Loucy (cell line): ENCODE measurements around the gene NCKAP5.

Experiments
- H2AFZ ChIP-seq: fragments of 200-600 bp; sonication (generic); 2 replicates; pipeline ENCODE4 v1.6.0; 2016; ENCODE audit warnings: antibody characterized with exemption, mild to moderate bottlenecking, low read length, moderate library complexity
- H3F3A ChIP-seq: fragments of 200-600 bp; 2 replicates; pipeline ENCODE4 v1.6.0; 2016; ENCODE audit warnings: antibody characterized with exemption, low read depth, mild to moderate bottlenecking
- H3K27me3 ChIP-seq: fragments of 200-600 bp; sonication (generic); 2 replicates; pipeline ENCODE4 v1.6.1; 2014; ENCODE audit warnings: low read length, mild to moderate bottlenecking; ENCODE audit not compliant: insufficient read depth, poor library complexity, severe bottlenecking
- H3K36me3 ChIP-seq: fragments of 200-600 bp; sonication (generic); 2 replicates; pipeline ENCODE4 v1.6.1; 2016; ENCODE audit warnings: low read length; ENCODE audit not compliant: insufficient read depth
- H3K4me1 ChIP-seq: fragments of 200-600 bp; sonication (generic); 2 replicates; pipeline ENCODE4 v1.5.1; 2014; ENCODE audit warnings: low read length, mild to moderate bottlenecking; ENCODE audit not compliant: insufficient read depth, poor library complexity, severe bottlenecking
- H3K4me2 ChIP-seq: fragments of 200-600 bp; sonication (generic); 2 replicates; pipeline ENCODE4 v1.6.0; 2014; ENCODE audit warnings: antibody characterized with exemption, low read length, low read depth, mild to moderate bottlenecking; ENCODE audit not compliant: poor library complexity, severe bottlenecking
- H3K4me3 ChIP-seq: fragments of 200-600 bp; sonication (generic); 2 replicates; pipeline ENCODE4 v1.5.1; 2014; ENCODE audit warnings: low read length, mild to moderate bottlenecking, mixed read lengths; ENCODE audit not compliant: poor library complexity, severe bottlenecking
- H3K79me2 ChIP-seq: fragments of 200-600 bp; sonication (generic); 2 replicates; pipeline ENCODE4 v1.6.1; 2014; ENCODE audit warnings: low read length; ENCODE audit not compliant: insufficient read depth
- H3K9ac ChIP-seq: fragments of 200-600 bp; sonication (generic); 2 replicates; pipeline ENCODE4 v1.6.0; 2014; ENCODE audit warnings: mild to moderate bottlenecking, low read depth, low read length, moderate library complexity; ENCODE audit not compliant: poor library complexity, severe bottlenecking
- H3K9me2 ChIP-seq: fragments of 200-600 bp; sonication (generic); replicated peaks from 2 replicates; pipeline ENCODE4 v1.6.1; 2016; ENCODE audit warnings: low read depth, low read length, mixed read lengths
- H3K9me3 ChIP-seq: fragments of 200-600 bp; sonication (generic); 2 replicates; pipeline ENCODE4 v1.6.1; 2014; ENCODE audit warnings: mild to moderate bottlenecking, antibody characterized with exemption, low read length, low read depth; ENCODE audit not compliant: insufficient read depth
- H4K20me1 ChIP-seq: fragments of 200-600 bp; sonication (generic); 2 replicates; pipeline ENCODE4 v1.6.0; 2014; ENCODE audit warnings: antibody characterized with exemption, low read length, mild to moderate bottlenecking; ENCODE audit not compliant: insufficient read depth, poor library complexity, severe bottlenecking
- CTCF ChIP-seq: fragments of 200-600 bp; sonication (generic); conservative IDR thresholded peaks from 2 replicates; pipeline ENCODE4 v1.5.1; 2014; ENCODE audit warnings: mild to moderate bottlenecking, antibody characterized with exemption, low read length
- EZH2phosphoT487 ChIP-seq: fragments of 200-600 bp; IDR thresholded peaks from 2 replicates; pipeline ENCODE4 v1.6.1; 2018; ENCODE audit warnings: antibody characterized with exemption, mild to moderate bottlenecking, moderate library complexity, borderline replicate concordance

NCKAP5 gene

GRCh38 chr2:133360882-133361281, 207.4 kb downstream of the NCKAP5 start:
- Histone ChIP-seq H3K27me3 (no peaks in the 10 kb centered on the region), H3F3A (no peaks in the 10 kb centered on the region), H3K79me2 (no peaks in the 10 kb centered on the region), H3K4me1 (no peaks in the 10 kb centered on the region), H3K9me2 (no peaks in the 10 kb centered on the region), H3K9me3 (no peaks in the 10 kb centered on the region), H2AFZ (no peak overlapping the region), H3K4me2 (no peak overlapping the region), H3K9ac (no peak overlapping the region), H3K36me3 (no peaks in the 10 kb centered on the region), H3K4me3 (no peak overlapping the region), H4K20me1 (no peaks in the 10 kb centered on the region)
- TF ChIP-seq EZH2phosphoT487 = no peak
- TF ChIP-seq CTCF = no peak

- no peaks in the 10 kb centered on the region for H3K36me3 ChIP-seq
- no peaks in the 10 kb centered on the region for H3K79me2 ChIP-seq
- no peak overlapping the region for H3K4me2 ChIP-seq
- no peak overlapping the region for H2AFZ ChIP-seq
- no peaks in the 10 kb centered on the region for H3K27me3 ChIP-seq
- no peaks in the 10 kb centered on the region for H3K4me1 ChIP-seq
- no peak overlapping the region for H3K4me3 ChIP-seq
- no peaks in the 10 kb centered on the region for H3F3A ChIP-seq
- H3K9me2 ChIP-seq = no peaks in the 10 kb centered on the region
- no peaks in the 10 kb centered on the region for H4K20me1 ChIP-seq
- TF ChIP-seq CTCF = no peak
- no peak for TF ChIP-seq EZH2phosphoT487
- H3K9me3 ChIP-seq = no peaks in the 10 kb centered on the region
- H3K9ac ChIP-seq = no peak overlapping the region
These were observed 208.1 kb downstream of the NCKAP5 start for GRCh38 chr2:133360190-133360589.

- no peak for TF ChIP-seq EZH2phosphoT487
- TF ChIP-seq CTCF = no peak
- H3K9me3 ChIP-seq = no peaks in the 10 kb centered on the region
- H3F3A ChIP-seq = no peaks in the 10 kb centered on the region
- H3K9me2 ChIP-seq = no peaks in the 10 kb centered on the region
- no peak overlapping the region for H3K4me2 ChIP-seq
- H3K79me2 ChIP-seq = no peaks in the 10 kb centered on the region
- no peak overlapping the region for H3K4me3 ChIP-seq
- H3K36me3 ChIP-seq = no peaks in the 10 kb centered on the region
- no peak overlapping the region for H2AFZ ChIP-seq
- H3K4me1 ChIP-seq = no peaks in the 10 kb centered on the region
- H3K9ac ChIP-seq = no peak overlapping the region
- H3K27me3 ChIP-seq = no peaks in the 10 kb centered on the region
- H4K20me1 ChIP-seq = no peaks in the 10 kb centered on the region
These were observed 215.5 kb downstream of the NCKAP5 start for GRCh38 chr2:133352719-133353118.
